HCT116 (cell line): ENCODE results near the gene RNPEP. TPM values are rescaled to one million over a fixed set of nuclear protein-coding genes. Genes with fewer than 3 reads are reported as not detected.

Experiments
- ATAC-seq: fragments of 200-7000 bp; cut with Tn5 transposase; 2 replicates; pipeline ENCODE4 v1.9.1; 2020; ENCODE audit warnings: mild to moderate bottlenecking, moderate library complexity
- BruUV-seq: library from RNA; stranded (reverse); fragments of 400-500 nt; replicated peaks from 2 replicates; lab custom pipeline; 2021; lab: Mats Ljungman, UMichigan
- CTCF ChIA-PET: fragments of 300-600 bp; sonication (Branson Sonifier 250); formaldehyde crosslinking; loops from one replicate; lab custom pipeline; 2021; ENCODE audit warnings: antibody characterized with exemption; lab: Charles Lee
- POLR2A ChIA-PET: fragments of 300-600, 350-600 bp; sonication (Branson Sonifier 250); formaldehyde crosslinking; loops from one replicate; lab custom pipeline; 2021; ENCODE audit warnings: antibody characterized with exemption; lab: Charles Lee
- RAD21 ChIA-PET, 2 experiments: fragments of 300-600 bp; sonication (Branson Sonifier 250); formaldehyde crosslinking; loops; one replicate each; lab custom pipeline; 2023; ENCODE audit warnings: low total read pairs in 2 of 2; ENCODE audit not compliant: uncharacterized antibody in 2 of 2, unreplicated experiment in 2 of 2, low non-redundant PET in 1 of 2; lab: Charles Lee
- DNase-seq: peaks from one replicate; pipeline ENCODE4 v3.0.0-alpha.2; 2010; ENCODE audit warnings: low read depth, low spot score
- H2AFZ ChIP-seq: fragments of 200-600 bp; shearing (Covaris generic), sonication (generic); 2 replicates; pipeline ENCODE4 v1.6.1; 2017; ENCODE audit warnings: low read depth, mixed run types, mixed read lengths, antibody characterized with exemption, low read length; ENCODE audit not compliant: poor library complexity, severe bottlenecking
- H3K27ac ChIP-seq: 2 replicates; pipeline ENCODE4 v1.5.1; 2012; ENCODE audit warnings: low read depth, low read length
- H3K27me3 ChIP-seq: fragments of 200-600 bp; sonication (generic); 2 replicates; pipeline ENCODE4 v1.6.1; 2016; ENCODE audit warnings: mixed run types, low read length, mixed read lengths; ENCODE audit not compliant: insufficient read depth
- H3K36me3 ChIP-seq, 2 experiments: fragments of 200-500 bp in 1 of 2; fragments of 200-600 bp in 1 of 2; sonication (Bioruptor generic) in 1 of 2; sonication (generic) in 1 of 2; 2 replicates each; pipeline versions ENCODE4 v1.5.1 to v1.6.1; 2014 to 2016; ENCODE audit warnings: low read length in 2 of 2, inconsistent platforms in 1 of 2, mixed read lengths in 1 of 2, mixed run types in 1 of 2; ENCODE audit not compliant: insufficient read depth in 2 of 2, control insufficient read depth in 1 of 2
- H3K4me1 ChIP-seq, 2 experiments: fragments of 200-600 bp in 1 of 2; sonication (generic) in 1 of 2; 2 replicates each; pipeline versions ENCODE4 v1.5.1 to v1.6.1; 2012 to 2017; ENCODE audit warnings: low read length in 2 of 2, inconsistent platforms in 1 of 2, mild to moderate bottlenecking in 1 of 2, mixed read lengths in 1 of 2, mixed run types in 1 of 2, moderate library complexity in 1 of 2; ENCODE audit not compliant: insufficient read depth in 2 of 2, control insufficient read depth in 1 of 2
- H3K4me2 ChIP-seq: fragments of 200-600 bp; sonication (generic); 2 replicates; pipeline ENCODE4 v1.6.1; 2017; ENCODE audit warnings: mixed run types, low read length, mixed read lengths
- H3K4me3 ChIP-seq, 2 experiments: fragments of 200-600 bp in 1 of 2; sonication (generic) in 1 of 2; replicated peaks in 1 of 2; 2 replicates each; pipeline ENCODE4 v1.5.1; 2011 to 2016; ENCODE audit warnings: low read length in 2 of 2, control low read depth in 1 of 2, low read depth in 1 of 2, mild to moderate bottlenecking in 1 of 2, mixed read lengths in 1 of 2, mixed run types in 1 of 2
- H3K79me2 ChIP-seq: fragments of 200-600 bp; sonication (generic); 2 replicates; pipeline ENCODE4 v1.6.1; 2017; ENCODE audit warnings: mild to moderate bottlenecking, mixed run types, low read length, moderate library complexity, mixed read lengths; ENCODE audit not compliant: insufficient read depth
- H3K9ac ChIP-seq: fragments of 200-600 bp; sonication (generic); 2 replicates; pipeline ENCODE4 v1.6.1; 2016; ENCODE audit warnings: low read length, mixed read lengths
- H3K9me2 ChIP-seq: fragments of 200-600 bp; sonication (generic), shearing (Covaris generic); 2 replicates; pipeline ENCODE4 v1.6.1; 2017; ENCODE audit warnings: mixed run types, mild to moderate bottlenecking, moderate library complexity; ENCODE audit not compliant: insufficient read depth
- H3K9me3 ChIP-seq, 2 experiments: fragments of 200-500 bp in 1 of 2; fragments of 200-600 bp in 1 of 2; sonication (Bioruptor generic) in 1 of 2; sonication (generic) in 1 of 2; 2 replicates each; pipeline ENCODE4 v1.6.1; 2014 to 2017; ENCODE audit warnings: low read length in 2 of 2, mixed read lengths in 2 of 2, inconsistent platforms in 1 of 2, low read depth in 1 of 2, mild to moderate bottlenecking in 1 of 2, mixed run types in 1 of 2, moderate library complexity in 1 of 2; ENCODE audit not compliant: control insufficient read depth in 1 of 2, insufficient read depth in 1 of 2
- H4K20me1 ChIP-seq: fragments of 200-600 bp; sonication (generic), shearing (Covaris generic); 2 replicates; pipeline ENCODE4 v1.6.1; 2017; ENCODE audit warnings: mixed run types, mild to moderate bottlenecking, moderate library complexity; ENCODE audit not compliant: insufficient read depth
- CTCF ChIP-seq, 3 experiments: fragments of 200-600 bp in 1 of 3; sonication (generic) in 1 of 3; IDR thresholded peaks in 2 of 3; conservative IDR thresholded peaks in 1 of 3; 2 replicates each; pipeline ENCODE4 v1.5.1; 2012 to 2017; ENCODE audit warnings: low read depth in 2 of 3, low read length in 2 of 3, antibody characterized with exemption in 1 of 3, borderline replicate concordance in 1 of 3, control low read depth in 1 of 3, mild to moderate bottlenecking in 1 of 3, mixed read lengths in 1 of 3, mixed run types in 1 of 3, moderate library complexity in 1 of 3; ENCODE audit not compliant: insufficient read depth in 1 of 3
- JUND ChIP-seq: IDR thresholded peaks from 2 replicates; pipeline ENCODE4 v1.6.1; 2012
- POLR2AphosphoS5 ChIP-seq: IDR thresholded peaks from 2 replicates; pipeline ENCODE4 v1.6.1; 2011; ENCODE audit warnings: mild to moderate bottlenecking, low read depth, low read length, moderate library complexity
- SRF ChIP-seq: IDR thresholded peaks from 2 replicates; pipeline ENCODE4 v1.6.1; 2012; ENCODE audit warnings: low read depth
- TCF7L2 ChIP-seq: IDR thresholded peaks from 2 replicates; pipeline ENCODE4 v1.7.0; 2011; ENCODE audit warnings: borderline replicate concordance, inconsistent platforms; ENCODE audit not compliant: insufficient read depth, insufficient read length; ENCODE audit errors: extremely low read depth
- YY1 ChIP-seq: IDR thresholded peaks from 2 replicates; pipeline ENCODE4 v1.6.1; 2011; ENCODE audit warnings: low read length, low read depth, moderate library complexity, mild to moderate bottlenecking; ENCODE audit not compliant: insufficient replicate concordance; ENCODE audit errors: extremely low read depth
- intact Hi-C: fragments of 100-400 bp; cut with micrococcal nuclease; formaldehyde crosslinking; loops from 2 replicates; pipeline ENCODE4 v1.10.0; 2022
- total RNA-seq: library from RNA; stranded (reverse); gene quantifications from one replicate; pipeline ENCODE4 v1.2.1, GENCODE V29; 2021; ENCODE audit not compliant: unreplicated experiment

Gene RNPEP
- total RNA-seq, 1 experiment from 2014 or later: 85.9 TPM

GRCh38 chr1:202016811-202017748 is 34.6 kb downstream of the RNPEP start (continued):
- TF ChIP-seq JUND: no peak
- TF ChIP-seq TCF7L2: no peak
- no peak for TF ChIP-seq SRF
- TF ChIP-seq YY1: no peak
- TF ChIP-seq POLR2AphosphoS5: no peak
- TF ChIP-seq CTCF (IDR thresholded peaks at IDR 0.05 in 2 of 3, conservative IDR thresholded peaks at IDR 0.05 in 1 of 3; ENCODE audit: borderline replicate concordance in 1 of 3, insufficient read depth in 1 of 3, low read depth in 2 of 3, low read length in 2 of 3): no peak

GRCh38 chr1:202017749-202018467 is 35.5 kb downstream of the RNPEP start:
- Histone ChIP-seq H3K36me3 (peaks cover 6 to 20% of the 10 kb centered on the region in 2 experiments; a peak in 3 of 4 replicates), H3K9me2 (no peaks in the 10 kb centered on the region), H3K27ac (peak overlapping the region; percentile 94), H4K20me1 (no peaks in the 10 kb centered on the region), H3K4me2 (peak overlapping the region; percentile 83), H3K27me3 (no peaks in the 10 kb centered on the region), H3K4me1 (peaks cover 85 to 100% of the 10 kb centered on the region in 2 experiments), H2AFZ (no peak overlapping the region), H3K79me2 (peaks cover 22% of the 10 kb centered on the region), H3K4me3 (peak overlapping the region; percentile 23 to 48), H3K9ac (peak overlapping the region; percentile 66), H3K9me3 (no peaks in the 10 kb centered on the region)
- DNase-seq (peak; percentile 73), ATAC-seq (peak; percentile 30)
- TF ChIP-seq POLR2AphosphoS5: peak; percentile 65
- TF ChIP-seq CTCF (IDR thresholded peaks at IDR 0.05 in 2 of 3, conservative IDR thresholded peaks at IDR 0.05 in 1 of 3; ENCODE audit: borderline replicate concordance in 1 of 3, insufficient read depth in 1 of 3, low read depth in 2 of 3, low read length in 2 of 3): no peak
- TF ChIP-seq YY1: peak; percentile 46
- RAD21 ChIA-PET: interaction anchor here (1.1 to 1.4 kb wide), 3 partner anchors 9 to 100 kb away, joined by 3 to 4 read pairs (median 4); no protein-coding TSS in a partner anchor
- TSS peak; percentile 18 for BruUV-seq
- CTCF ChIA-PET: interaction anchor here (0.9 to 2.3 kb wide), 2 partner anchors 55 to 95 kb away, joined by 3 to 9 read pairs; no protein-coding TSS in a partner anchor
- intact Hi-C loops: loop anchor here (1.0 kb wide), 1 partner anchor 8 kb away; the partner anchor contains the start of gene ELF3
- POLR2A ChIA-PET: interaction anchor here (0.9 to 9.1 kb wide), 17 partner anchors 7 to 117 kb away, joined by 3 to 174 read pairs (median 6); partner anchors contain the start of gene ELF3
